Measurements from ENCODE around the gene VCAM1. TPM values are rescaled to one million over a fixed set of nuclear protein-coding genes. Genes with fewer than 3 reads are reported as not detected.
"Not testable (repeated sequence)": the region's sequence is repeated elsewhere in the genome, so short reads cannot be mapped to it uniquely, and the experiment has no call there.

The VCAM1 gene
- total and polyA plus RNA-seq, 5 donors from 2014 or later, result not detected

DNA sequence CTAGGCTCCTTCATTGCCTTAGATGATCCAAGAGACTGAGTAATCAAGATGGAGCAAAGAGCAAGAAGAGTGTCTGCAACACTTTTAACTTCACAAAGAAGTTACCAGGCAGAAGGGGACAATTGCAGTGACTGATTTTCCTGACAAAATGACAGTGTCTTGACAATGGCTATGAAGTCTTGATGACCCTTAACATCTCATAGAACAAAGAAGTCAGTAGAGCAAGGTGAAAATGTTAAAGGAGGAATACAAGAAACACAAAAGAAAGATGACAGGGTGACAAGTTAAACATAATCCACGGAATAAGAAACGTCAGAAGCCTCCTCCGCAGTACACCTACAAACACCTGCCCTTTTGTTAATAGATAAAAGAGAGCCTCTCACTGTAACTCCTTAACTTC lies 15.1 kb upstream of the VCAM1 start:
- no peak overlapping the region for H3K27ac ChIP-seq (ENCODE audit: insufficient read depth, low read length, poor library complexity, severe bottlenecking)
- no peak overlapping the region for H3K4me3 Mint-ChIP-seq
- no peaks in the 10 kb centered on the region for H3K36me3 ChIP-seq (ENCODE audit: control insufficient read depth, insufficient read depth, low read length)
- peaks cover 1% of the 10 kb centered on the region for H3K27me3 ChIP-seq (ENCODE audit: control insufficient read depth, insufficient read depth, low read length)
- H3K9me3 ChIP-seq (ENCODE audit: control insufficient read depth in 2 of 2, low read length in 2 of 2), result no peaks in the 10 kb centered on the region
- no peaks in the 10 kb centered on the region for H3K4me1 Mint-ChIP-seq
- peaks cover 0 to 3% (median 0%) of the 10 kb centered on the region in 7 donors for H3K9me3 Mint-ChIP-seq
- H3K27ac Mint-ChIP-seq, result peak overlapping the region in 1 of 3 donors; percentile 38
- no peak for ATAC-seq (ENCODE audit: low read depth in 2 of 2)
- no peak overlapping the region for H3K4me3 ChIP-seq (ENCODE audit: low read depth, low read length)
- H3K27me3 Mint-ChIP-seq, result peaks cover 7% of the 10 kb centered on the region
- H3K36me3 Mint-ChIP-seq, result no peaks in the 10 kb centered on the region
- no peaks in the 10 kb centered on the region for H3K4me1 ChIP-seq (ENCODE audit: control insufficient read depth, insufficient read depth, low read length, poor library complexity, severe bottlenecking)
- DNase-seq, result no peak

DNA sequence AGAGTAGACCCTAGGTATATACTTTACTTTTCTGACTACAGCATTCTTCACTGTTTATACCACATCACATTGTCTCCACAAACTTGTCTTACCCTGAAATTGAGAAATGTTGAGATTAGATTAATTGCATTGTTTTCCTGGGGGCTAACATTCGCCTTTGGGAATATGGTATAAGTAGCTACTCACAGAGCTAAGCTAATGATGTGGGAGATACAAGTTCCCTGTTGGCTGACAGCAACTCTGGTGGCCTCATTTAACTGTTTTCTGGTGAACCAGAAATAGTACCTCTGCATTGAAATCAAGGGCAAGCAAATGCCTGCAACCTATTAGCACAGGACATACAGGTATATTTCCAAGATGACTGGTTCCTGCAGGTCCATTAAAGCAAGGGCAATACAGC lies 13.2 kb upstream of the VCAM1 start:
- Mint-ChIP-seq H3K4me1 (no peaks in the 10 kb centered on the region), H3K4me3 (no peak overlapping the region)
- DNase-seq, result no peak

DNA sequence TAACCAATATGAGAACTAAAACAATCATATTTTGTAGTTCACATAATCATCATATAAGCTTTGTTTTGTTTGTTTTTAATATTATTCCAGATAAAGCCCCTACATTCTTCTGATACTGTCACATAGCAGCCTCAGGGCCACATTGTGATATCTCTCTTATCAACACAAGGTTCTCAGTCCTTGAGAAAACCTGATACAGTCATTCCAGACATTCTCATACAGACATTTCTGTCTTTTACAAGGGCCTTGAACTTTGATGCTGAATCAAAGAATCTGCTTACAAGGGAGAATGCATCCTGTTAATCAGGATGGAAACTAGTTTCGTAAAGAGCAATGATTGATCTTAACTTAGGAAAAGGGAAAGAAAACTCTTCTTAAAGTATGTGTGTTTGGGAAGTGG lies 12.7 kb upstream of the VCAM1 start:
- Mint-ChIP-seq H3K27me3 (peaks cover 11% of the 10 kb centered on the region), H3K9me3 (peaks cover 0 to 7% (median 0%) of the 10 kb centered on the region in 7 donors), H3K27ac (no peak overlapping the region)

More for the DNA sequence above, 13.2 kb upstream of the VCAM1 start:
- Mint-ChIP-seq H3K27ac (no peak overlapping the region), H3K27me3 (peaks cover 11% of the 10 kb centered on the region), H3K36me3 (no peaks in the 10 kb centered on the region), H3K9me3 (peaks cover 0 to 7% (median 0%) of the 10 kb centered on the region in 7 donors)
- no peaks in the 10 kb centered on the region for H3K36me3 ChIP-seq (ENCODE audit: control insufficient read depth, insufficient read depth, low read length)
- no peak for ATAC-seq (ENCODE audit: low read depth in 2 of 2)
- H3K9me3 ChIP-seq (ENCODE audit: control insufficient read depth in 2 of 2, low read length in 2 of 2), result no peaks in the 10 kb centered on the region
- no peak overlapping the region for H3K27ac ChIP-seq (ENCODE audit: insufficient read depth, low read length, poor library complexity, severe bottlenecking)
- H3K27me3 ChIP-seq (ENCODE audit: control insufficient read depth, insufficient read depth, low read length), result no peaks in the 10 kb centered on the region
- no peak overlapping the region for H3K4me3 ChIP-seq (ENCODE audit: low read depth, low read length)
- no peaks in the 10 kb centered on the region for H3K4me1 ChIP-seq (ENCODE audit: control insufficient read depth, insufficient read depth, low read length, poor library complexity, severe bottlenecking)

DNA sequence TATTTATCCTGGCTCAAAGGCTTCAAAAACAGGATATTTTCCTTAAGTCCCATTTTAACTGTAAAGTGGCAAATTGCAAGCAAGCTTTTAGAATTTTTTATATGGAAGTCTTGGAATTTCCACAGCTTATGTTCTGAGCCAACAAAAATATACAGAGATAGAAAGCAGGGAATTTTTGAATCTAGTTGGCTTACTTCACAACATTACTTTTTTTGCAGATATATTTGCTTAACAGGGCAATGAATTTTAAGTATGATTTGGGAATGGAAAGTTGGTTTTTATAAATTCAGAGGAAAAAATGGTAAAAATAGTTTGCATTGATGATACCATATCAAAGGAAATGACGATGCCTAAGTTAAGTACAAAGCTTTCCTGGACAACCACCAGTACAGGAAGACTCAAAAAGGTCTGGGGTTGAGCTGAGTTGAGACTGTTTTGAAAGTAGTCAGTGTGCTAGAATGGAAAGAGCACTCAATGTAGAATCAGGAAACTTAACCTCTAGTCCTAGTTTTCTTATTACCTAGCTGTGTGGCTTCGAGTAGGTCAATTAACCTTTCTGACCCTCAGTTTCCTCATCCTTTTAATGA lies 11.0 kb upstream of the VCAM1 start:
- H3K36me3 ChIP-seq (ENCODE audit: control insufficient read depth, insufficient read depth, low read length), result no peaks in the 10 kb centered on the region
- H3K9me3 ChIP-seq (ENCODE audit: control insufficient read depth in 2 of 2, low read length in 2 of 2), result no peaks in the 10 kb centered on the region
- no peak overlapping the region for H3K27ac ChIP-seq (ENCODE audit: insufficient read depth, low read length, poor library complexity, severe bottlenecking)
- no peaks in the 10 kb centered on the region for H3K4me1 ChIP-seq (ENCODE audit: control insufficient read depth, insufficient read depth, low read length, poor library complexity, severe bottlenecking)
- no peaks in the 10 kb centered on the region for H3K36me3 Mint-ChIP-seq
- H3K27me3 ChIP-seq (ENCODE audit: control insufficient read depth, insufficient read depth, low read length), result no peaks in the 10 kb centered on the region
- peaks cover 0 to 4% (median 2%) of the 10 kb centered on the region in 7 donors for H3K9me3 Mint-ChIP-seq
- no peak overlapping the region for H3K27ac Mint-ChIP-seq
- H3K4me1 Mint-ChIP-seq, result no peaks in the 10 kb centered on the region
- H3K4me3 ChIP-seq (ENCODE audit: low read depth, low read length), result no peak overlapping the region
- DNase-seq (no peak), ATAC-seq (ENCODE audit: low read depth in 2 of 2) (no peak)
- H3K27me3 Mint-ChIP-seq, result peaks cover 14% of the 10 kb centered on the region
- no peak overlapping the region for H3K4me3 Mint-ChIP-seq

More for the DNA sequence above, 12.7 kb upstream of the VCAM1 start:
- ATAC-seq (ENCODE audit: low read depth in 2 of 2) (no peak), DNase-seq (no peak)
- Histone ChIP-seq H3K27ac (ENCODE audit: insufficient read depth, low read length, poor library complexity, severe bottlenecking) (no peak overlapping the region), H3K4me3 (ENCODE audit: low read depth, low read length) (no peak overlapping the region), H3K4me1 (ENCODE audit: control insufficient read depth, insufficient read depth, low read length, poor library complexity, severe bottlenecking) (no peaks in the 10 kb centered on the region), H3K36me3 (ENCODE audit: control insufficient read depth, insufficient read depth, low read length) (no peaks in the 10 kb centered on the region), H3K9me3 (ENCODE audit: control insufficient read depth in 2 of 2, low read length in 2 of 2) (no peaks in the 10 kb centered on the region), H3K27me3 (ENCODE audit: control insufficient read depth, insufficient read depth, low read length) (no peaks in the 10 kb centered on the region)
- H3K4me1 Mint-ChIP-seq, result no peaks in the 10 kb centered on the region
- no peak overlapping the region for H3K4me3 Mint-ChIP-seq
- no peaks in the 10 kb centered on the region for H3K36me3 Mint-ChIP-seq

DNA sequence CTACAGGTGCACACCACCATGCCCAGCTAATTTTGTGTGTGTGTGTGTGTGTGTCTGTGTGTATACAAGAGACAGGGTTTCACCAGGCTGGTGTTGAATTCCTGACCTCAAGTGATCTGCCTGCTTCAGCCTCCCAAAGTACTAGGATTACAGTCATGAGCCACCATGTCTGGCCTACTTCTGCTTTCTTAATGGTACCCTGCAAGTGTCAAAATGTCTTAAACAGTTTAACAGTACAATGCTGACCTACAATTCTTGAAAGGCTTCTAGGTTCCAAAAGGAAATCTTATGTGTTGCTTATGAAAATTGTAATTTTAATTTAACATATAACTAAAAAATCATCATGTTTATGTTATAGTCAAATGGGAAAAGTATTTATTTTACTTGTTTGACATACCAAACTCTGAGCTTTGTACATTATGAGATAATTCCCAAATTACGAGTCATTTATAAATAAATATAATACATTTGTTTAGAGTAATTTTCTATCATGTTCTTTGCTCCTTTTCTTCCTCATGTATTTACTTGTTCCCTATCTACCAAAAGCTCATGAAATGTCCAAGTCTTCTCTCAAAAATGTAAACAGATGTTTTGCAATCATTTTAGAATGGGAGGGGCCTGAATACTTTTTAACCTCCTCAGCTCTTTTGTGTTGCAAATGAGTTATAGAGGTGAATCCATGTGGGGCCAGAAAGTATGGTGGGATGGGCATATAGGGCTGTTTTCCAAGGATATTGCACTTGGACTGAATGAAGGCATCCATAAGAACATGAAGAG lies 8.4 kb upstream of the VCAM1 start:
- Histone ChIP-seq H3K4me3 (ENCODE audit: low read depth, low read length) (no peak overlapping the region), H3K27ac (ENCODE audit: insufficient read depth, low read length, poor library complexity, severe bottlenecking) (no peak overlapping the region), H3K4me1 (ENCODE audit: control insufficient read depth, insufficient read depth, low read length, poor library complexity, severe bottlenecking) (no peaks in the 10 kb centered on the region), H3K36me3 (ENCODE audit: control insufficient read depth, insufficient read depth, low read length) (no peaks in the 10 kb centered on the region), H3K9me3 (ENCODE audit: control insufficient read depth in 2 of 2, low read length in 2 of 2) (no peaks in the 10 kb centered on the region), H3K27me3 (ENCODE audit: control insufficient read depth, insufficient read depth, low read length) (no peaks in the 10 kb centered on the region)
- peaks cover 14% of the 10 kb centered on the region for H3K27me3 Mint-ChIP-seq
- DNase-seq (no peak), ATAC-seq (ENCODE audit: low read depth in 2 of 2) (no peak)
- no peak overlapping the region for H3K27ac Mint-ChIP-seq
- H3K4me3 Mint-ChIP-seq, result no peak overlapping the region
- no peaks in the 10 kb centered on the region for H3K36me3 Mint-ChIP-seq
- no peaks in the 10 kb centered on the region for H3K4me1 Mint-ChIP-seq
- peaks cover 0 to 4% (median 0%) of the 10 kb centered on the region in 7 donors for H3K9me3 Mint-ChIP-seq

DNA sequence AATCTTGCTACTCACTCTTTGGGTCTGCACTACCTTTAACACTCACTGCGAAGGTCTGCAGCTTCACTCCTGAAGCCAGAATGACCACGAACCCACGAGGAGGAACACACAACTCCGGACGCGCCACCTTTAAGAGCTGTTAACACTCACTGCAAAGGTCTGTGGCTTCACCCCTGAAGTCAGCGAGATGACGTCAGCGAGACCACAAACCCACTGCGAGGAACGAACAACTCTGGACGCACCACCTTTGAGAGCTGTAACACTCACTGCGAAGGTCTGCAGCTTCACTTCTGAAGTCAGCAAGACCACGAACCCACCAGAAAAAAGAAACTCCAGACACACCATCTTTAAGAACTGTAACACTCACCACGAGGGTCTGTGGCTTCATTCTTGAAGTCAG lies 6.5 kb upstream of the VCAM1 start:
- not testable (repeated sequence) for H3K27me3 ChIP-seq (ENCODE audit: control insufficient read depth, insufficient read depth, low read length); H3K9me3 ChIP-seq (ENCODE audit: control insufficient read depth in 2 of 2, low read length in 2 of 2); H3K4me3 ChIP-seq (ENCODE audit: low read depth, low read length); H3K9me3 Mint-ChIP-seq; H3K27ac Mint-ChIP-seq; H3K27ac ChIP-seq (ENCODE audit: insufficient read depth, low read length, poor library complexity, severe bottlenecking); H3K4me3 Mint-ChIP-seq; H3K36me3 ChIP-seq (ENCODE audit: control insufficient read depth, insufficient read depth, low read length); H3K36me3 Mint-ChIP-seq; H3K4me1 Mint-ChIP-seq; H3K4me1 ChIP-seq (ENCODE audit: control insufficient read depth, insufficient read depth, low read length, poor library complexity, severe bottlenecking)
- peak in 1 of 3 donors; percentile 10 for DNase-seq
- peak in 1 of 2 donors; percentile 37 for ATAC-seq (ENCODE audit: low read depth in 2 of 2)
- H3K27me3 Mint-ChIP-seq, result peaks cover 14% of the 10 kb centered on the region

DNA sequence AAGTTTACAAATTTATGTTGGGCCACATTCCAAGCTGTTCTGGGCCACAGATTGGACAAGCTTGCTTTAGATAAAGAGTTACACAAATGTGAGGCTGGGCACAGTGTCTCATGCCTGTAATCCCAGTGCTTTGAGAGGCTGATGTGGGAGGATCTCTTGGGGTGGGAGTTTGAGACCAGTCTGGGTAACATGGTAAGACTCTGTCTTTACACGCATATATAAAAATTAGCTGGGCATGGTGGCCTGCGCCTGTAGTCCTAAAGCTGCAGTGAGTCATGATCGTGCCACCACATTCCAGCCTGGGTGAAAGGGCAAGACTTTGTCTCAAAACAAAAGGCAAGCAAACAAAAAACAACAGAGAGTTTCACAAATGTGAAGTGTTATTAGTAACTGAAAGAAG lies 5.9 kb upstream of the VCAM1 start:
- H3K9me3 Mint-ChIP-seq, result peaks cover 0 to 4% (median 0%) of the 10 kb centered on the region in 7 donors
- Histone ChIP-seq H3K4me1 (ENCODE audit: control insufficient read depth, insufficient read depth, low read length, poor library complexity, severe bottlenecking) (no peaks in the 10 kb centered on the region), H3K27ac (ENCODE audit: insufficient read depth, low read length, poor library complexity, severe bottlenecking) (no peak overlapping the region), H3K27me3 (ENCODE audit: control insufficient read depth, insufficient read depth, low read length) (no peaks in the 10 kb centered on the region), H3K36me3 (ENCODE audit: control insufficient read depth, insufficient read depth, low read length) (no peaks in the 10 kb centered on the region), H3K4me3 (ENCODE audit: low read depth, low read length) (no peak overlapping the region), H3K9me3 (ENCODE audit: control insufficient read depth in 2 of 2, low read length in 2 of 2) (no peaks in the 10 kb centered on the region)
- no peak overlapping the region for H3K27ac Mint-ChIP-seq
- ATAC-seq (ENCODE audit: low read depth in 2 of 2), result no peak
- H3K27me3 Mint-ChIP-seq, result peaks cover 19% of the 10 kb centered on the region
- H3K36me3 Mint-ChIP-seq, result no peaks in the 10 kb centered on the region
- H3K4me3 Mint-ChIP-seq, result no peak overlapping the region
- H3K4me1 Mint-ChIP-seq, result no peaks in the 10 kb centered on the region
- no peak for DNase-seq

DNA sequence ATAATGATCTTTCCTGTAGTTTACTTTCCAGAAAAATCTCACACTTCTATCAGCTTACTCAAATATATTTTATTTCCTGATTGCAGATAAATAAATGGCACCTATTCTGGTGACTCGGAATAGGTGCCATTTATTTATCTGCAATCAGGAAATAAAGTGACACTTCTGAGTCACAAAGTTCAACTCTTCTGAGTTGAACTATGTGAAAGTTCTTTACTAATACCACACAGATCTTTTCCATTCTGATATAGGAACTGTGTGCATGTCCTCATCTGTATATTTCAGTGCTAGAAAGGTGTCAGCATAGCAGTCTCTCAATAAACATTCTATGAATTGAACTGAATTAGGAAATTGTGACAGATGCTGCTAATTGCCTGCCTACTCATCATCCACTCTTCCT lies 4.9 kb upstream of the VCAM1 start:
- no peak for DNase-seq
- Mint-ChIP-seq H3K27me3 (peaks cover 19% of the 10 kb centered on the region), H3K4me1 (no peaks in the 10 kb centered on the region), H3K27ac (no peak overlapping the region), H3K36me3 (no peaks in the 10 kb centered on the region), H3K4me3 (no peak overlapping the region), H3K9me3 (peaks cover 0 to 4% (median 0%) of the 10 kb centered on the region in 7 donors)
- Histone ChIP-seq H3K9me3 (ENCODE audit: control insufficient read depth in 2 of 2, low read length in 2 of 2) (no peaks in the 10 kb centered on the region), H3K4me3 (ENCODE audit: low read depth, low read length) (no peak overlapping the region), H3K27ac (ENCODE audit: insufficient read depth, low read length, poor library complexity, severe bottlenecking) (no peak overlapping the region), H3K36me3 (ENCODE audit: control insufficient read depth, insufficient read depth, low read length) (no peaks in the 10 kb centered on the region), H3K4me1 (ENCODE audit: control insufficient read depth, insufficient read depth, low read length, poor library complexity, severe bottlenecking) (no peaks in the 10 kb centered on the region), H3K27me3 (ENCODE audit: control insufficient read depth, insufficient read depth, low read length) (no peaks in the 10 kb centered on the region)
- no peak for ATAC-seq (ENCODE audit: low read depth in 2 of 2)
